ENCODE measurements around the gene ZNF407.

The ZNF407 gene

GRCh38 chr18:75003764-75004690 is 406.4 kb downstream of the ZNF407 start:
- no peaks in the 10 kb centered on the region for H3K27me3 ChIP-seq (ENCODE audit: control insufficient read depth, low read length)
- no peaks in the 10 kb centered on the region for H3K9me3 ChIP-seq (ENCODE audit: control insufficient read depth, insufficient read depth, low read length)
- H3K4me2 ChIP-seq (ENCODE audit: low read length) = no peak overlapping the region
- no peak overlapping the region for H3K4me3 ChIP-seq (ENCODE audit: low read length)
- no peaks in the 10 kb centered on the region for H3K9me2 ChIP-seq (replicated peaks; ENCODE audit: control insufficient read depth, low read length)
- no peak overlapping the region for H3K27ac ChIP-seq (ENCODE audit: low read depth, low read length)
- H3K79me2 ChIP-seq (ENCODE audit: control insufficient read depth, low read length) = no peaks in the 10 kb centered on the region
- H3K4me1 ChIP-seq (ENCODE audit: control insufficient read depth, low read length) = no peaks in the 10 kb centered on the region
- H3F3A ChIP-seq (ENCODE audit: control insufficient read depth, insufficient read depth) = no peaks in the 10 kb centered on the region
- TF ChIP-seq EZH2phosphoT487 (IDR thresholded peaks at IDR 0.05; ENCODE audit: borderline replicate concordance, low read length) (no peak), CTCF (IDR thresholded peaks at IDR 0.05; ENCODE audit: low read depth, low read length, poor library complexity, severe bottlenecking) (no peak)
- no peaks in the 10 kb centered on the region for H4K20me1 ChIP-seq (ENCODE audit: control insufficient read depth, insufficient read depth, low read depth, low read length)
- H3K36me3 ChIP-seq (ENCODE audit: control insufficient read depth, low read length) = no peaks in the 10 kb centered on the region

- Histone ChIP-seq H3K9me2 (replicated peaks; ENCODE audit: control insufficient read depth, low read length) (no peaks in the 10 kb centered on the region), H3F3A (ENCODE audit: control insufficient read depth, insufficient read depth) (no peaks in the 10 kb centered on the region), H3K4me2 (ENCODE audit: low read length) (no peak overlapping the region), H3K27ac (ENCODE audit: low read depth, low read length) (no peak overlapping the region), H3K79me2 (ENCODE audit: control insufficient read depth, low read length) (no peaks in the 10 kb centered on the region), H3K9me3 (ENCODE audit: control insufficient read depth, insufficient read depth, low read length) (no peaks in the 10 kb centered on the region), H4K20me1 (ENCODE audit: control insufficient read depth, insufficient read depth, low read depth, low read length) (no peaks in the 10 kb centered on the region), H3K36me3 (ENCODE audit: control insufficient read depth, low read length) (no peaks in the 10 kb centered on the region), H3K4me1 (ENCODE audit: control insufficient read depth, low read length) (no peaks in the 10 kb centered on the region), H3K27me3 (ENCODE audit: control insufficient read depth, low read length) (no peaks in the 10 kb centered on the region), H3K4me3 (ENCODE audit: low read length) (no peak overlapping the region)
- TF ChIP-seq EZH2phosphoT487 (IDR thresholded peaks at IDR 0.05; ENCODE audit: borderline replicate concordance, low read length) = no peak
- no peak for TF ChIP-seq CTCF (IDR thresholded peaks at IDR 0.05; ENCODE audit: low read depth, low read length, poor library complexity, severe bottlenecking)
These were observed 408.0 kb downstream of the ZNF407 start for GRCh38 chr18:75005626-75006025.

GRCh38 chr18:75008186-75008585 is 410.5 kb downstream of the ZNF407 start:
- H3F3A ChIP-seq (ENCODE audit: control insufficient read depth, insufficient read depth) = no peaks in the 10 kb centered on the region
- H3K4me1 ChIP-seq (ENCODE audit: control insufficient read depth, low read length) = no peaks in the 10 kb centered on the region
- no peaks in the 10 kb centered on the region for H3K9me3 ChIP-seq (ENCODE audit: control insufficient read depth, insufficient read depth, low read length)
- H4K20me1 ChIP-seq (ENCODE audit: control insufficient read depth, insufficient read depth, low read depth, low read length) = no peaks in the 10 kb centered on the region
- H3K4me2 ChIP-seq (ENCODE audit: low read length) = no peak overlapping the region
- H3K79me2 ChIP-seq (ENCODE audit: control insufficient read depth, low read length) = no peaks in the 10 kb centered on the region
- no peak for TF ChIP-seq CTCF (IDR thresholded peaks at IDR 0.05; ENCODE audit: low read depth, low read length, poor library complexity, severe bottlenecking)
- TF ChIP-seq EZH2phosphoT487 (IDR thresholded peaks at IDR 0.05; ENCODE audit: borderline replicate concordance, low read length) = no peak
- H3K27ac ChIP-seq (ENCODE audit: low read depth, low read length) = no peak overlapping the region
- no peaks in the 10 kb centered on the region for H3K9me2 ChIP-seq (replicated peaks; ENCODE audit: control insufficient read depth, low read length)
- H3K36me3 ChIP-seq (ENCODE audit: control insufficient read depth, low read length) = no peaks in the 10 kb centered on the region
- no peak overlapping the region for H3K4me3 ChIP-seq (ENCODE audit: low read length)
- no peaks in the 10 kb centered on the region for H3K27me3 ChIP-seq (ENCODE audit: control insufficient read depth, low read length)
